Trophoblast cell (in vitro differentiated cells and primary cell): Measurements from ENCODE around the gene APOL4.
"Not testable (repeated sequence)": the region's sequence is repeated elsewhere in the genome, so short reads cannot be mapped to it uniquely, and the experiment has no call there.

Source experiments
- DNase-seq, 2 donors: peaks; one replicate each; pipeline ENCODE4 v3.0.0-alpha.2; 2016
- H2AFZ ChIP-seq: 2 replicates; pipeline ENCODE4 v1.6.1; 2013; ENCODE audit warnings: low read length, moderate library complexity, mild to moderate bottlenecking; ENCODE audit not compliant: insufficient read depth, poor library complexity
- H2AK5ac ChIP-seq: 2 replicates; pipeline ENCODE4 v1.6.1; 2013; ENCODE audit warnings: mild to moderate bottlenecking, low read length
- H2BK120ac ChIP-seq: 2 replicates; pipeline ENCODE4 v1.6.1; 2013; ENCODE audit warnings: low read length, mild to moderate bottlenecking, moderate library complexity; ENCODE audit not compliant: insufficient read depth, poor library complexity
- H2BK12ac ChIP-seq: 2 replicates; pipeline ENCODE4 v1.6.1; 2013; ENCODE audit warnings: mild to moderate bottlenecking, low read length, moderate library complexity
- H2BK5ac ChIP-seq: 2 replicates; pipeline ENCODE4 v1.6.1; 2013; ENCODE audit warnings: low read length, low read depth, moderate library complexity, mild to moderate bottlenecking; ENCODE audit not compliant: poor library complexity
- H3K14ac ChIP-seq: 2 replicates; pipeline ENCODE4 v1.6.1; 2013; ENCODE audit warnings: mild to moderate bottlenecking, low read length
- H3K18ac ChIP-seq: 2 replicates; pipeline ENCODE4 v1.6.1; 2013; ENCODE audit warnings: mild to moderate bottlenecking, low read length
- H3K23ac ChIP-seq: 2 replicates; pipeline ENCODE4 v1.6.1; 2013; ENCODE audit warnings: low read length
- H3K27ac ChIP-seq: 2 replicates; pipeline ENCODE4 v1.5.1; 2013; ENCODE audit warnings: low read depth, mild to moderate bottlenecking, inconsistent platforms, low read length, moderate library complexity
- H3K27me3 ChIP-seq: 2 replicates; pipeline ENCODE4 v1.6.1; 2013; ENCODE audit warnings: inconsistent platforms, mild to moderate bottlenecking, low read length, moderate library complexity; ENCODE audit not compliant: insufficient read depth
- H3K36me3 ChIP-seq, 2 experiments: 1 replicate in 1 of 2; 2 replicates in 1 of 2; pipeline ENCODE4 v1.6.1; 2013; ENCODE audit warnings: low read length in 2 of 2, mild to moderate bottlenecking in 2 of 2, moderate library complexity in 1 of 2; ENCODE audit not compliant: insufficient read depth in 2 of 2, control insufficient read depth in 1 of 2
- H3K4ac ChIP-seq: 2 replicates; pipeline ENCODE4 v1.6.1; 2013; ENCODE audit warnings: low read depth, mild to moderate bottlenecking, low read length, moderate library complexity
- H3K4me1 ChIP-seq, 2 experiments: 1 replicate in 1 of 2; 2 replicates in 1 of 2; pipeline ENCODE4 v1.6.1; 2013; ENCODE audit warnings: low read length in 2 of 2, mild to moderate bottlenecking in 2 of 2, moderate library complexity in 1 of 2; ENCODE audit not compliant: insufficient read depth in 2 of 2, control insufficient read depth in 1 of 2
- H3K4me2 ChIP-seq: 2 replicates; pipeline ENCODE4 v1.6.1; 2013; ENCODE audit warnings: inconsistent platforms, mild to moderate bottlenecking, low read length, moderate library complexity
- H3K4me3 ChIP-seq: 2 replicates; pipeline ENCODE4 v1.5.1; 2013; ENCODE audit warnings: mild to moderate bottlenecking, low read depth, low read length, inconsistent platforms
- H3K79me1 ChIP-seq: one replicate; pipeline ENCODE4 v1.6.1; 2013; ENCODE audit warnings: low read length
- H3K79me2 ChIP-seq: 2 replicates; pipeline ENCODE4 v1.6.1; 2013; ENCODE audit warnings: low read length, mild to moderate bottlenecking; ENCODE audit not compliant: control insufficient read depth, insufficient read depth, poor library complexity
- H3K9ac ChIP-seq: 2 replicates; pipeline ENCODE4 v1.6.1; 2013; ENCODE audit warnings: mild to moderate bottlenecking, low read length
- H3K9me3 ChIP-seq: 2 replicates; pipeline ENCODE4 v1.6.1; 2013; ENCODE audit warnings: low read depth, mild to moderate bottlenecking, control low read depth, inconsistent platforms, low read length; ENCODE audit not compliant: insufficient read depth
- H4K12ac ChIP-seq: 2 replicates; pipeline ENCODE4 v1.6.1; 2013; ENCODE audit warnings: low read depth, mild to moderate bottlenecking, low read length, moderate library complexity
- H4K8ac ChIP-seq: 2 replicates; pipeline ENCODE4 v1.6.1; 2013; ENCODE audit warnings: low read depth, mild to moderate bottlenecking, low read length, moderate library complexity
- H4K91ac ChIP-seq: one replicate; pipeline ENCODE4 v1.6.1; 2013; ENCODE audit warnings: low read depth, mild to moderate bottlenecking, low read length, moderate library complexity
- WGBS: extraction: QIAGEN DNeasy Blood & Tissue Kit; methylation state at CpG from one replicate; pipeline ENCODE4 v1.1.7; 2013; ENCODE audit warnings: missing lambda C conversion rate; ENCODE audit not compliant: insufficient read length, insufficient coverage; ENCODE audit errors: extremely low coverage; 5-methylcytosine and 5-hydroxymethylcytosine counted together

The APOL4 gene

GRCh38 chr22:36203441-36203840 is 1.8 kb upstream of the APOL4 start:
- no CpG with 5 or more reads among the region's 7 CpGs for WGBS
- not testable (repeated sequence) for H2AFZ ChIP-seq

GRCh38 chr22:36202906-36203305 is 1.3 kb upstream of the APOL4 start:
- not testable (repeated sequence) for H3K14ac ChIP-seq, H3K36me3 ChIP-seq, H3K4ac ChIP-seq, H3K9me3 ChIP-seq, H3K9ac ChIP-seq, H2AK5ac ChIP-seq, H3K4me1 ChIP-seq, H3K4me3 ChIP-seq, H2BK12ac ChIP-seq, H3K4me2 ChIP-seq, H3K27ac ChIP-seq, H3K79me1 ChIP-seq, H4K8ac ChIP-seq, H4K12ac ChIP-seq, H3K23ac ChIP-seq, H4K91ac ChIP-seq, H3K79me2 ChIP-seq, H2BK5ac ChIP-seq, H3K27me3 ChIP-seq, H3K18ac ChIP-seq, H2AFZ ChIP-seq, H2BK120ac ChIP-seq
- peak; percentile 32 to 55 for DNase-seq
- WGBS = no CpG with 5 or more reads among the region's 8 CpGs

More at GRCh38 chr22:36203441-36203840, 1.8 kb upstream of the APOL4 start:
- H3K4me2 ChIP-seq, H2BK5ac ChIP-seq, H3K9ac ChIP-seq, H3K79me1 ChIP-seq, H4K12ac ChIP-seq, H3K27me3 ChIP-seq, H3K4me3 ChIP-seq, H3K9me3 ChIP-seq, H4K91ac ChIP-seq, H3K14ac ChIP-seq, H3K4me1 ChIP-seq, H2BK120ac ChIP-seq, H3K36me3 ChIP-seq, H2BK12ac ChIP-seq, H3K18ac ChIP-seq, H2AK5ac ChIP-seq, H3K4ac ChIP-seq, H3K79me2 ChIP-seq, H4K8ac ChIP-seq, H3K27ac ChIP-seq, H3K23ac ChIP-seq: not testable (repeated sequence)
- peak; percentile 16 to 72 for DNase-seq

- not testable (repeated sequence) for H3K9ac ChIP-seq, H2BK5ac ChIP-seq, DNase-seq, H3K4me3 ChIP-seq, H3K27ac ChIP-seq, H3K14ac ChIP-seq, H3K27me3 ChIP-seq, H3K4ac ChIP-seq, H3K9me3 ChIP-seq, H4K91ac ChIP-seq, H2BK12ac ChIP-seq, H3K18ac ChIP-seq, H3K36me3 ChIP-seq, H2AFZ ChIP-seq, H2BK120ac ChIP-seq, H3K23ac ChIP-seq, H4K8ac ChIP-seq, H3K79me1 ChIP-seq, H3K4me2 ChIP-seq, H3K79me2 ChIP-seq, H4K12ac ChIP-seq, H2AK5ac ChIP-seq
- H3K4me1 ChIP-seq = peaks cover 7 to 12% of the 10 kb centered on the region in 2 experiments
- WGBS = no CpG with 5 or more reads among the region's 5 CpGs
Measured at GRCh38 chr22:36201025-36201424, 584 bp downstream of the APOL4 start.

GRCh38 chr22:36199001-36199551 is 2.5 kb downstream of the APOL4 start:
- Histone ChIP-seq H2AFZ (no peak overlapping the region), H2AK5ac (no peak overlapping the region), H3K79me2 (no peaks in the 10 kb centered on the region), H3K4me2 (no peak overlapping the region), H3K4ac (no peak overlapping the region), H4K8ac (no peak overlapping the region), H4K91ac (no peak overlapping the region), H2BK12ac (no peak overlapping the region), H3K4me3 (no peak overlapping the region), H3K9me3 (no peaks in the 10 kb centered on the region), H3K9ac (no peak overlapping the region), H3K27me3 (no peaks in the 10 kb centered on the region), H2BK5ac (no peak overlapping the region), H4K12ac (no peak overlapping the region), H3K36me3 (no peaks in the 10 kb centered on the region), H3K27ac (no peak overlapping the region), H2BK120ac (no peak overlapping the region), H3K18ac (no peak overlapping the region), H3K14ac (no peak overlapping the region), H3K79me1 (no peaks in the 10 kb centered on the region), H3K23ac (no peak overlapping the region), H3K4me1 (peaks cover 7 to 10% of the 10 kb centered on the region in 2 experiments)
- no CpG with 5 or more reads among the region's 5 CpGs for WGBS
- DNase-seq = peak in 1 of 2 donors; percentile 30
